Embryonic facial prominence (tissue), 1 donor: ENCODE measurements around the gene XPOT.

ENCODE experiments used
- DNase-seq: peaks from one replicate; pipeline ENCODE4 v3.0.0-alpha.2; 2016; ENCODE audit errors: extremely low spot score

XPOT gene

GRCh38 chr12:64418209-64418608 is 14.0 kb downstream of the XPOT start:
- DNase-seq, result no peak

GRCh38 chr12:64419696-64420095 is 15.5 kb downstream of the XPOT start:
- DNase-seq, result no peak

- no peak for DNase-seq
Observed at GRCh38 chr12:64427988-64428387, 23.8 kb downstream of the XPOT start.

GRCh38 chr12:64428956-64429355 is 24.8 kb downstream of the XPOT start:
- DNase-seq, result no peak

GRCh38 chr12:64430886-64431285 is 26.7 kb downstream of the XPOT start:
- no peak for DNase-seq

GRCh38 chr12:64431791-64432190 is 27.6 kb downstream of the XPOT start:
- DNase-seq, result no peak

- DNase-seq, result no peak
Observed at GRCh38 chr12:64433915-64434314, 29.7 kb downstream of the XPOT start.

GRCh38 chr12:64440100-64440499 is 35.9 kb downstream of the XPOT start:
- no peak for DNase-seq

- no peak for DNase-seq
Observed at GRCh38 chr12:64445490-64445889, 41.3 kb downstream of the XPOT start.

- DNase-seq, result no peak
Observed at GRCh38 chr12:64446295-64446694, 42.1 kb downstream of the XPOT start.

GRCh38 chr12:64450057-64450640 is 46.0 kb downstream of the XPOT start:
- DNase-seq, result no peak

- DNase-seq, result no peak
Observed at GRCh38 chr12:64450711-64451486, 46.7 kb downstream of the XPOT start.

GRCh38 chr12:64451687-64452558 is 47.7 kb downstream of the XPOT start, which contains the start of gene TBK1:
TBK1 (plus strand) TSS chr12:64452120; CDS start chr12:64455871, 3,751 bp downstream.
- DNase-seq, result peak; percentile 13

- no peak for DNase-seq
Observed at GRCh38 chr12:64452559-64453329, 48.6 kb downstream of the XPOT start.

- DNase-seq, result no peak
Observed at GRCh38 chr12:64455506-64455905, 51.3 kb downstream of the XPOT start.

- no peak for DNase-seq
Observed at GRCh38 chr12:64456119-64456518, 51.9 kb downstream of the XPOT start.

GRCh38 chr12:64457032-64457431 is 52.8 kb downstream of the XPOT start:
- DNase-seq, result no peak

- no peak for DNase-seq
Observed at GRCh38 chr12:64457466-64457865, 53.3 kb downstream of the XPOT start.

- no peak for DNase-seq
Observed at GRCh38 chr12:64457923-64458322, 53.7 kb downstream of the XPOT start.

- no peak for DNase-seq
Observed at GRCh38 chr12:64459394-64459891, 55.3 kb downstream of the XPOT start.

- DNase-seq, result no peak
Observed at GRCh38 chr12:64461634-64462414, 57.6 kb downstream of the XPOT start.
